ENCODE data around the gene DAW1. TPM values are rescaled to one million over a fixed set of nuclear protein-coding genes. Genes with fewer than 3 reads are reported as not detected.

DAW1 gene
- 1.8 and 2.8 TPM in 2 replicates for total RNA-seq (2021)
- percentile 47 among the genes with signal in this experiment for Bru-seq, nascent RNA
- BruChase-seq, experiment 1, labeled RNA remaining after a 2-hour chase = percentile 50 among the genes with signal in this experiment
- BruChase-seq, experiment 2, labeled RNA remaining after a 6-hour chase = percentile 51 among the genes with signal in this experiment
- long read RNA-seq, transcript DAW1-201 (13 exons, 1,704 nt) = major isoform, 11 of 12 reads
- long read RNA-seq, partial matches to known transcripts = 1 of 12 reads
- long read RNA-seq, other reads (novel, unspliced or antisense) = 0 of 12 reads

DNA sequence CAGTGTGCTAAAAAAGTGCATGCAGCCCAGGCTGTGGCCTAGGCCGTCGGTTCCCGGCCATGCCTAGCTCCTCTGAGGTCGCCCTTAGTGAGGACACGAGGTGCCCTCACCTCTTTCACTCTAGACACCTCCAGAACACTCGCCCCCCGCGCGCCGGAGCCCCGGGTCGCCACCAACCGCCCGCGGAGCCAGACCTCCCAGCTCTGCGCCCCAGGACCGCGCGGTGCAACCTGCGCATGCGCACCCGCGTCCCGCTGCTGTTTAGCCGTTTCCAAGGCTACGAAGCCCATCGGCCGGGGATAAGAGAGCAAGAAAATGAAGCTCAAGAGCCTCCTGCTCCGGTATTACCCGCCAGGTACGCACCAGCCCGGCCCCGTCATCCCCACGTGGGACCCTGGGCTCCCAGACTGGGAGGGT lies at the start of gene DAW1:
Gene DAW1 (plus strand): TSS at position 257 of the 417 bp plus-strand sequence. CDS start 59 bp downstream, at position 316.
- Histone ChIP-seq H4K20me1 (ENCODE audit: insufficient read depth) (no peaks in the 10 kb centered on the region), H3K36me3 (ENCODE audit: low read depth) (no peaks in the 10 kb centered on the region), H3K27me3 (ENCODE audit: insufficient read depth, low read depth) (no peaks in the 10 kb centered on the region), H3K9me2 (ENCODE audit: insufficient read depth) (no peaks in the 10 kb centered on the region), H3F3A (ENCODE audit: insufficient read depth, low read depth) (no peaks in the 10 kb centered on the region), H3K4me2 (peak within 1 kb of the TSS; percentile 35), H3K4me3 (peak within 1 kb of the TSS; percentile 45; the same call in 1 of the 2 replicates), H3K4me1 (replicated peaks; ENCODE audit: insufficient read depth) (peaks cover 9% of the 10 kb centered on the region), H3K79me2 (ENCODE audit: low read depth) (no peaks in the 10 kb centered on the region), H3K9me3 (ENCODE audit: insufficient read depth, low read depth) (no peaks in the 10 kb centered on the region), H3K27ac (peak within 1 kb of the TSS; percentile 55), H2AFZ (peak within 1 kb of the TSS; percentile 23; the same call in 1 of the 2 replicates)
- BruUV-seq (replicated peaks) = no TSS peak
- peak in 1 of 2 experiments; percentile 62 for DNase-seq
- ChIA-PET POLR2A (ENCODE audit: unreplicated experiment) (interaction anchor here (0.6 to 0.7 kb wide), 4 partner anchors 9 to 605 kb away, joined by 3 to 8 read pairs (median 4); no protein-coding TSS in a partner anchor), CTCF (interaction anchor here (0.7 kb wide), 1 partner anchor 9 kb away, joined by 4 read pairs; no protein-coding TSS in a partner anchor)
- no peak for TF ChIP-seq EZH2 (IDR thresholded peaks at IDR 0.05; ENCODE audit: low read depth)
- TF ChIP-seq CTCF (conservative IDR thresholded peaks at IDR 0.05) = no peak
- intact Hi-C loops (cut with micrococcal nuclease; ENCODE audit: unreplicated experiment) = no loop called here

- intact Hi-C loops (cut with micrococcal nuclease; ENCODE audit: unreplicated experiment) = no loop called here
- H3K4me3 ChIP-seq = no peak overlapping the region
- no peak for DNase-seq
- no peaks in the 10 kb centered on the region for H3K36me3 ChIP-seq (ENCODE audit: low read depth)
- TF ChIP-seq EZH2 (IDR thresholded peaks at IDR 0.05; ENCODE audit: low read depth) = no peak
- no peak for TF ChIP-seq CTCF (conservative IDR thresholded peaks at IDR 0.05)
- peaks cover 4% of the 10 kb centered on the region; the same call in 1 of the 2 replicates for H3K9me3 ChIP-seq (ENCODE audit: insufficient read depth, low read depth)
- no peak overlapping the region for H3K27ac ChIP-seq
- peaks cover 28% of the 10 kb centered on the region for H3K4me1 ChIP-seq (replicated peaks; ENCODE audit: insufficient read depth)
- H3K79me2 ChIP-seq (ENCODE audit: low read depth) = no peaks in the 10 kb centered on the region
- BruUV-seq (replicated peaks) = no TSS peak
- H3K4me2 ChIP-seq = no peak overlapping the region
- POLR2A ChIA-PET (ENCODE audit: unreplicated experiment) = no interaction called here
- CTCF ChIA-PET = no interaction called here
- no peaks in the 10 kb centered on the region for H3K9me2 ChIP-seq (ENCODE audit: insufficient read depth)
- H2AFZ ChIP-seq = no peak overlapping the region
- H3K27me3 ChIP-seq (ENCODE audit: insufficient read depth, low read depth) = no peaks in the 10 kb centered on the region
- no peaks in the 10 kb centered on the region for H4K20me1 ChIP-seq (ENCODE audit: insufficient read depth)
- H3F3A ChIP-seq (ENCODE audit: insufficient read depth, low read depth) = peaks cover 30% of the 10 kb centered on the region
Measured at GRCh38 chr2:227822416-227823003, 48.9 kb upstream of the DAW1 start.

DNA sequence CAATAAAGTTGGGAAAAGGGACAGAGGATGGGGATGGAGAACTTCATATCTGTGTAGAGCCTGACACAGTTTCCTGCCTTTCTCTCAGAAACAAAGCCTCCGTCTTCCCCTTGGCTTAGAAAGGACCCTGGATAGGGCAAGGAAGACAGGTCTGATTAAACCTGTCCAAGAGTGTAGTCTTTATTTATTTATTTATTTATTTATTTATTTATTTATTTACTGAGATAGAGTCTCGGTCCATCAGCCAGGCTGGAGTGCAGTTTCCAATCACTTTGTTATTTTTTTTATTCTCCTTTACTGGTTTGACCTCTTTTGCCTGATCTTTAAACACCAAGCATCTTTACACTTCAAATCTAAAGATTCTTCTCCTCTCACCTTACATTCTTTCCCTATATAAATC lies 47.5 kb upstream of the DAW1 start:
- no peak overlapping the region for H3K4me3 ChIP-seq
- H3F3A ChIP-seq (ENCODE audit: insufficient read depth, low read depth) = peaks cover 19% of the 10 kb centered on the region
- no peaks in the 10 kb centered on the region for H3K9me2 ChIP-seq (ENCODE audit: insufficient read depth)
- BruUV-seq (replicated peaks) = no TSS peak
- H4K20me1 ChIP-seq (ENCODE audit: insufficient read depth) = no peaks in the 10 kb centered on the region
- CTCF ChIA-PET = no interaction called here
- peaks cover 19% of the 10 kb centered on the region for H3K4me1 ChIP-seq (replicated peaks; ENCODE audit: insufficient read depth)
- H3K27me3 ChIP-seq (ENCODE audit: insufficient read depth, low read depth) = no peaks in the 10 kb centered on the region
- intact Hi-C loops (cut with micrococcal nuclease; ENCODE audit: unreplicated experiment) = no loop called here
- no peak overlapping the region for H3K27ac ChIP-seq
- peaks cover 4% of the 10 kb centered on the region; the same call in 1 of the 2 replicates for H3K9me3 ChIP-seq (ENCODE audit: insufficient read depth, low read depth)
- no peak overlapping the region for H3K4me2 ChIP-seq
- no peaks in the 10 kb centered on the region for H3K79me2 ChIP-seq (ENCODE audit: low read depth)
- POLR2A ChIA-PET (ENCODE audit: unreplicated experiment) = no interaction called here
- no peak overlapping the region for H2AFZ ChIP-seq
- TF ChIP-seq CTCF (conservative IDR thresholded peaks at IDR 0.05) (no peak), EZH2 (IDR thresholded peaks at IDR 0.05; ENCODE audit: low read depth) (no peak)
- DNase-seq = no peak
- no peaks in the 10 kb centered on the region for H3K36me3 ChIP-seq (ENCODE audit: low read depth)
